K562 (cell line): Measurements from ENCODE around the gene ANKRD10. TPM values are rescaled to one million over a fixed set of nuclear protein-coding genes. Genes with fewer than 3 reads are reported as not detected.
"Not testable (repeated sequence)": the region's sequence is repeated elsewhere in the genome, so short reads cannot be mapped to it uniquely, and the experiment has no call there.

Experiments
- ATAC-seq: fragments of 200-7000 bp; cut with Tn5 transposase; 3 replicates; pipeline ENCODE4 v1.9.1; 2020; ENCODE audit warnings: moderate library complexity
- BruUV-seq: library from RNA; stranded (reverse); fragments of 400-500 nt; replicated peaks from 2 replicates; lab custom pipeline; 2021; lab: Mats Ljungman, UMichigan
- CTCF ChIA-PET: fragments of 300-600 bp; formaldehyde crosslinking; extraction: SDS; loops from one replicate; lab custom pipeline; 2021; ENCODE audit warnings: low intra/inter-chr PET ratio; lab: Yijun Ruan, JAX
- POLR2A ChIA-PET: fragments of 300-600, 350-650 bp; sonication (Branson Sonifier 250); formaldehyde crosslinking; extraction: SDS; loops from one replicate; lab custom pipeline; 2021; ENCODE audit warnings: antibody characterized with exemption, inconsistent platforms; lab: Yijun Ruan, JAX
- DNase-seq, 4 experiments: peaks; one replicate each; pipeline versions ENCODE4 v3.0.0 to v3.0.0-alpha.2; 2011 to 2018; ENCODE audit warnings: low spot score in 3 of 4, mixed read lengths in 3 of 4; ENCODE audit errors: extremely low read depth in 1 of 4
- FAIRE-seq: peaks from 2 replicates; lab custom pipeline; 2011; peaks lifted over from hg19 to GRCh38; lab: Jason Lieb, UNC
- H2AFZ ChIP-seq: 2 replicates; pipeline ENCODE4 v1.6.0; 2011; ENCODE audit warnings: low read depth, low read length, control low read depth, inconsistent platforms
- H3K27ac ChIP-seq: fragments of 200-600 bp; 3 replicates; pipeline ENCODE4 v1.8.0; 2011; ENCODE audit warnings: low read depth, mild to moderate bottlenecking, control low read depth, inconsistent platforms, low read length, moderate library complexity, mixed read lengths; ENCODE audit errors: extremely low read depth
- H3K27me3 ChIP-seq, 2 experiments: fragments of 300-600 bp in 1 of 2; 2 replicates in 1 of 2; 3 replicates in 1 of 2; pipeline versions ENCODE4 v1.6.0 to v1.8.0; 2011; ENCODE audit warnings: inconsistent platforms in 2 of 2, low read length in 2 of 2, mild to moderate bottlenecking in 1 of 2, mixed read lengths in 1 of 2, moderate library complexity in 1 of 2; ENCODE audit not compliant: control insufficient read depth in 2 of 2, insufficient read depth in 2 of 2
- H3K36me3 ChIP-seq: fragments of 300-600 bp; 3 replicates; pipeline ENCODE4 v1.8.0; 2011; ENCODE audit warnings: mild to moderate bottlenecking, low read length, inconsistent platforms; ENCODE audit not compliant: control insufficient read depth, insufficient read depth
- H3K4me1 ChIP-seq, 2 experiments: fragments of 200-600 bp in 1 of 2; replicated peaks in 1 of 2; 2 replicates in 1 of 2; 3 replicates in 1 of 2; pipeline versions ENCODE4 v1.5.1 to v1.8.0; 2011; ENCODE audit warnings: inconsistent platforms in 2 of 2, low read length in 2 of 2, mild to moderate bottlenecking in 1 of 2, mixed read lengths in 1 of 2, moderate library complexity in 1 of 2; ENCODE audit not compliant: control insufficient read depth in 2 of 2, insufficient read depth in 2 of 2
- H3K4me2 ChIP-seq: 2 replicates; pipeline ENCODE4 v1.6.1; 2011; ENCODE audit warnings: low read length, control low read depth, inconsistent platforms, mixed read lengths; ENCODE audit not compliant: insufficient read depth
- H3K4me3 ChIP-seq: fragments of 200-600 bp; sonication (generic), shearing (Covaris generic); 2 replicates; pipeline ENCODE4 v1.5.1; 2016; ENCODE audit warnings: control low read depth, inconsistent platforms
- H3K79me2 ChIP-seq: fragments of 200-600 bp; 3 replicates; pipeline ENCODE4 v1.8.0; 2011; ENCODE audit warnings: low read length, inconsistent platforms; ENCODE audit not compliant: control insufficient read depth, insufficient read depth
- H3K9ac ChIP-seq, 2 experiments: 2 replicates each; pipeline versions ENCODE4 v1.6.0 to v1.6.1; 2011; ENCODE audit warnings: low read depth in 2 of 2, low read length in 2 of 2, control low read depth in 1 of 2, inconsistent platforms in 1 of 2, mild to moderate bottlenecking in 1 of 2, mixed read lengths in 1 of 2; ENCODE audit not compliant: insufficient read depth in 1 of 2
- H3K9me1 ChIP-seq: one replicate; pipeline ENCODE4 v1.6.0; 2011; ENCODE audit warnings: inconsistent platforms, mild to moderate bottlenecking, low read length, moderate library complexity; ENCODE audit not compliant: control insufficient read depth, insufficient read depth
- H3K9me3 ChIP-seq: replicated peaks from 2 replicates; pipeline ENCODE4 v1.5.1; 2011; ENCODE audit warnings: low read depth, low read length, inconsistent platforms; ENCODE audit not compliant: control insufficient read depth, insufficient read depth
- H4K20me1 ChIP-seq: replicated peaks from 2 replicates; pipeline ENCODE4 v1.6.1; 2011; ENCODE audit warnings: low read length, inconsistent platforms, mixed read lengths; ENCODE audit not compliant: control insufficient read depth, insufficient read depth
- CEBPG ChIP-seq, 3 experiments: fragments of 200-800 bp in 1 of 3; sonication (Bioruptor generic) in 1 of 3; sonication (generic) in 1 of 3; formaldehyde crosslinking in 1 of 3; IDR thresholded peaks in 2 of 3; conservative IDR thresholded peaks in 1 of 3; 2 replicates each; pipeline versions ENCODE4 v1.6.1 to v1.8.0; 2016 to 2022; ENCODE audit warnings: missing compliant biosample characterization in 2 of 3, missing genetic modification characterization in 2 of 3, mild to moderate bottlenecking in 1 of 3, missing genetic modification reagents in 1 of 3
- FOSL1 ChIP-seq: fragments of 200-800 bp; sonication (Bioruptor generic); conservative IDR thresholded peaks from 2 replicates; pipeline ENCODE4 v1.6.1; 2016; ENCODE audit warnings: missing genetic modification characterization, missing compliant biosample characterization
- WGBS: fragments of 100-300 bp; shearing (Covaris generic); methylation state at CpG from one replicate; pipeline ENCODE4 v1.1.6; 2016; ENCODE audit warnings: low coverage, mixed read lengths; ENCODE audit not compliant: insufficient coverage; ENCODE audit errors: missing lambda C conversion rate; 5-methylcytosine and 5-hydroxymethylcytosine counted together
- in situ Hi-C: fragments of 300-500 bp; cut with MboI; formaldehyde crosslinking; loops from 4 replicates; pipeline ENCODE4 v1.15.0; 2018; ENCODE audit warnings: inconsistent platforms, mixed read lengths
- intact Hi-C: fragments of 100-400 bp; cut with micrococcal nuclease; formaldehyde crosslinking; loops from 2 replicates; pipeline ENCODE4 v1.14.2; 2022
- polyA plus RNA-seq, 8 experiments: library from polyadenylated mRNA; depleted of rRNA in 4 of 8; stranded (reverse) in 5 of 8; unstranded in 3 of 8; fragments of >200 nt; fragmentation: Nextera tagmentation in 2 of 8; fragmentation: Illumina TruSeq in 1 of 8; extraction: Ambion mirVana in 2 of 8; extraction: Trizol in 1 of 8; gene quantifications; 2 replicates each; pipeline versions ENCODE4 v1.2.1 to v1.2.3, GENCODE V29; 2011 to 2014; ENCODE audit warnings: inconsistent platforms in 1 of 8, missing spikeins in 1 of 8
- total RNA-seq, 7 experiments: library from RNA; depleted of rRNA in 6 of 7; stranded (reverse); fragments of >200 nt in 6 of 7; fragmentation: Illumina TruSeq in 2 of 7; extraction: Trizol in 2 of 7; gene quantifications; 2 replicates each; pipeline versions ENCODE4 v1.2.1 to v1.2.3, GENCODE V29; 2011 to 2021; ENCODE audit warnings: low replicate concordance in 1 of 7

Gene ANKRD10
- total and polyA plus RNA-seq, 9 of the 15 experiments (the other 6 are each of a cell fraction or from before 2014, with no cell fraction given), result 21.7 to 183 (median 45.0) TPM

- H3K9me1 ChIP-seq; H3K4me3 ChIP-seq; H3K36me3 ChIP-seq; H2AFZ ChIP-seq; intact Hi-C loops; FAIRE-seq; H4K20me1 ChIP-seq; H3K4me2 ChIP-seq; H3K27me3 ChIP-seq; DNase-seq; ATAC-seq; TF ChIP-seq CEBPG (tag; conservative IDR thresholded peaks at IDR 0.05 in 1 of 2, IDR thresholded peaks at IDR 0.05 in 1 of 2): not testable (repeated sequence)
- H3K9me3 ChIP-seq, result peaks cover 12% of the 10 kb centered on the region
- H3K4me1 ChIP-seq, result peaks cover 5 to 19% of the 10 kb centered on the region in 2 experiments; a peak in 4 of 5 replicates
- in situ Hi-C loops, result loop anchor here (10.0 kb wide), 1 partner anchor 1439 kb away; no protein-coding TSS in a partner anchor
- WGBS, result 92% methylated on average over 6 of the region's 12 CpGs
- peak; percentile 11; the same call in 1 of the 2 replicates for TF ChIP-seq CEBPG (CRISPR knock-in tag; IDR thresholded peaks at IDR 0.05)
- TF ChIP-seq, all 486 proteins: peak for 1; not testable (repeated sequence) for 485
- H3K27ac ChIP-seq, CTCF ChIA-PET, BruUV-seq, POLR2A ChIA-PET, H3K9ac ChIP-seq, H3K79me2 ChIP-seq: not testable (repeated sequence)
Measured at GRCh38 chr13:110956216-110956615, 41.3 kb upstream of the ANKRD10 start.

DNA sequence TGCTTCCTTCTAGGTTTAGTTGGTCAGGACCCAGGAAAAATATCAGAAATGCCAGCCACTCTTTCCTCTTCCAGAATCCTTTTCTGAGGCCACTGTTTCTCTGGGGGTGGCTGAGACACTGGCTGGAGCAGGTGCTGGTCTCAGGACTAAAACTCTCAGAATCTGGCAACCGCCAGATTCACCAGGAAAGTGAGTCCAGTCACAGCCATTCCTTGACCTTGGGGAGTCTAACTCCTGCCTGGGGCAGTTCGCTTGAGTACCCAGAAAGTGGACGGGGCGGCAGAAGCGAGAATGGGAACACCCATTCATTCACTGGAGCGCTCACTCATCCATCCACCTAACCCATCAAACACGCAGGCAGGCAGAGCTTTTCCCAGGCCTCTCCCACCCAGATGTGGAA lies 40.7 kb upstream of the ANKRD10 start:
- H3K4me2 ChIP-seq, H2AFZ ChIP-seq, H4K20me1 ChIP-seq, H3K36me3 ChIP-seq, POLR2A ChIA-PET, ATAC-seq, H3K79me2 ChIP-seq, intact Hi-C loops, H3K9me1 ChIP-seq, H3K27me3 ChIP-seq, FAIRE-seq, H3K9me3 ChIP-seq, DNase-seq, H3K9ac ChIP-seq, H3K4me3 ChIP-seq, CTCF ChIA-PET: not testable (repeated sequence)
- 0% methylated on average over 1 of the region's 7 CpGs for WGBS
- peak overlapping the region; percentile 61; the same call in 2 of the 3 replicates for H3K27ac ChIP-seq
- peaks cover 5 to 19% of the 10 kb centered on the region in 2 experiments; a peak in 4 of 5 replicates for H3K4me1 ChIP-seq
- peak; percentile 45 for TF ChIP-seq FOSL1 (tag)
- TSS peak; percentile 60 for BruUV-seq
- in situ Hi-C loops, result loop anchor here (10.0 kb wide), 1 partner anchor 1439 kb away; no protein-coding TSS in a partner anchor
